Neural cell (in vitro differentiated cells): Measurements from ENCODE around the gene BRI3BP.

Experiments used
- EP300 ChIP-seq: fragments of 450-650 bp; conservative IDR thresholded peaks from 2 replicates; pipeline ENCODE4 v1.6.1; 2014; ENCODE audit warnings: antibody characterized with exemption, mild to moderate bottlenecking, moderate library complexity; ENCODE audit not compliant: poor library complexity, severe bottlenecking
- EZH2 ChIP-seq: fragments of 200-600, 300-800 bp; shearing (Covaris generic), sonication (generic); IDR thresholded peaks from 2 replicates; pipeline ENCODE4 v1.6.1; 2014; ENCODE audit warnings: antibody characterized with exemption, low read length, borderline replicate concordance, mild to moderate bottlenecking; ENCODE audit not compliant: insufficient read depth, poor library complexity, severe bottlenecking
- POLR2AphosphoS5 ChIP-seq: IDR thresholded peaks from 2 replicates; pipeline ENCODE4 v1.6.1; 2012
- RAD21 ChIP-seq: fragments of 450-650 bp; conservative IDR thresholded peaks from 2 replicates; pipeline ENCODE4 v1.6.1; 2014; ENCODE audit warnings: antibody characterized with exemption, mild to moderate bottlenecking, moderate library complexity
- TF ChIP-seq, protein P1 (sequence below): fragments of 450-650 bp; IDR thresholded peaks from 2 replicates; pipeline ENCODE4 v1.5.1; 2014; ENCODE audit warnings: antibody characterized with exemption, mild to moderate bottlenecking, moderate library complexity; ENCODE audit not compliant: poor library complexity, severe bottlenecking

GRCh38 chr12:124956571-124956970, 36.9 kb upstream of the BRI3BP start:
- TF ChIP-seq, protein P1, sequence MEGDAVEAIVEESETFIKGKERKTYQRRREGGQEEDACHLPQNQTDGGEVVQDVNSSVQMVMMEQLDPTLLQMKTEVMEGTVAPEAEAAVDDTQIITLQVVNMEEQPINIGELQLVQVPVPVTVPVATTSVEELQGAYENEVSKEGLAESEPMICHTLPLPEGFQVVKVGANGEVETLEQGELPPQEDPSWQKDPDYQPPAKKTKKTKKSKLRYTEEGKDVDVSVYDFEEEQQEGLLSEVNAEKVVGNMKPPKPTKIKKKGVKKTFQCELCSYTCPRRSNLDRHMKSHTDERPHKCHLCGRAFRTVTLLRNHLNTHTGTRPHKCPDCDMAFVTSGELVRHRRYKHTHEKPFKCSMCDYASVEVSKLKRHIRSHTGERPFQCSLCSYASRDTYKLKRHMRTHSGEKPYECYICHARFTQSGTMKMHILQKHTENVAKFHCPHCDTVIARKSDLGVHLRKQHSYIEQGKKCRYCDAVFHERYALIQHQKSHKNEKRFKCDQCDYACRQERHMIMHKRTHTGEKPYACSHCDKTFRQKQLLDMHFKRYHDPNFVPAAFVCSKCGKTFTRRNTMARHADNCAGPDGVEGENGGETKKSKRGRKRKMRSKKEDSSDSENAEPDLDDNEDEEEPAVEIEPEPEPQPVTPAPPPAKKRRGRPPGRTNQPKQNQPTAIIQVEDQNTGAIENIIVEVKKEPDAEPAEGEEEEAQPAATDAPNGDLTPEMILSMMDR = no peak
- TF ChIP-seq EP300 (no peak), POLR2AphosphoS5 (no peak), RAD21 (no peak), EZH2 (no peak)
